Stimulated activated CD8-positive, alpha-beta memory T cell treated with anti-CD3 and anti-CD28 coated beads, Interleukin-12 subunit alpha, Interleukin-12 subunit beta, amount 100 ng/mL, for 1 hour (primary cell): ENCODE results near the gene KRTAP26-1.

Experiments used
- DNase-seq: peaks from one replicate; pipeline ENCODE4 v3.0.0-alpha.2; 2020; ENCODE audit warnings: low read depth

KRTAP26-1 gene, protein sequence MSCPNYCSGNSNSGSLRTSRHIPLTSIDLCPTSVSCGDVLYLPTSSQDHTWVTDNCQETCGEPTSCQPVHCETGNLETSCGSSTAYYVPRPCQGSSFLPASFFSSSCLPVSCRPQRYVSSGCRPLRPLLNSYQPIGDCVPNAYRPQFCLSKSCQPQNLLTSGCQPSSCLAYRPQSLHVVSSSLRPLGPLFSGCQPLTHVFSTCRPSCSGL

GRCh38 chr21:30320215-30320614 lies at the start of gene KRTAP26-1:
Gene KRTAP26-1 (minus strand): TSS chr21:30320315. CDS start chr21:30320035, 280 bp downstream.
- DNase-seq, result no peak

- no peak for DNase-seq
Measured at GRCh38 chr21:30355906-30356305, 35.8 kb upstream of the KRTAP26-1 start.

DNA sequence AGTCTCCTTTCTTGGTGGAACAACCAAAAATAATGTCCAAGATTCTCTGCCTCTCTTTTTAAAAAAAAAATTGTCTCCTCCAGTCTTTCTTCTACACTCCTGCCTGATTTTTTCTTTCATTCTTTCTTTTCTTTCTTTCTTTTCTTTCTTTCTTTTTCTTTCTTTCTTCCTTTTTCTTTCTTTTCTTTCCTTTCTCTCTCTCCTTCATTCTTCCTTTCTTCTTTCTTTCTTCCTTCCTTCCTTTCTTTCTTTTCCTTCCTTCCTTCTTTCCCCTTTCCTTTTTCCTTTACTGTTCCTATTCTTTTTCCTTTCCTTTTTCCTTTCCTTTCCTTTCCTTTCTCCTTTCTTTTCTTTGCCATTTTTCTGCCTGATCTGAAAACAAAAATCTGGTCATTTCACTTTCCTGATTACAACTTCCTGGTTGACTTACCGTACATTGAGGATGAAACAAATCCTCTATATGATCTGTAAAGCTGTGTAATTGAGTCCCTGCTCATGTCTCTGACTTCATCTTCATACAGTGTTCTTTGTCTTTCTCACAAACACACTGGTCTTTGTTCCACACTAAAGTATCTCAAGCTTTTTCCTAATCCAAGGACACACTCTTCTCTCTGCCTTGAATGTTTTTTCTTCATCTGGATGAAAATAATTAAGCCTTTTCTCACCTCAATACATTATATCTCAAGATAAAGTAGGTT lies 34.3 kb upstream of the KRTAP26-1 start:
- no peak for DNase-seq

GRCh38 chr21:30351534-30351933 lies 31.4 kb upstream of the KRTAP26-1 start:
- no peak for DNase-seq

DNA sequence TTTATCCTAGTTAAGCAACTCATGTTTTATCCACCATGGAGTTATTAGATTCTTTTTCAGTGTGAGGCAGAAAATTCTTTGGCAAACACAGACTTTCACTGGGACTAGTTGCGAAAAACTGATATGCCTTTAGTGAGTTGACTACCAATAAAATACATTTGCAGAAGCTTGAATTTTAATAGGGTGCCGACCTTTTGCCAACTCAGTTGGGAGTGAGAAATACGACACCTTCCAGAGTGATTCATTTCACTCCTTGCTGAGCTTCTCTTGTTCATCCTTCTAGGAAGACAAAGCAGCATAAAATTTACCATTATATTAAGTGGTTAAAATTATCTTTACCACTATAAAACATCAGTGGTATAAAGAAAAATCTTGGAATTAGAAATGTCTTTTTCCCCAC lies 29.5 kb upstream of the KRTAP26-1 start:
- DNase-seq, result no peak

- no peak for DNase-seq
Measured at GRCh38 chr21:30348506-30348905, 28.4 kb upstream of the KRTAP26-1 start, which contains the start of gene KRTAP23-1. Gene KRTAP23-1 (minus strand): TSS chr21:30348606. CDS start chr21:30348606, 0 bp downstream.

DNA sequence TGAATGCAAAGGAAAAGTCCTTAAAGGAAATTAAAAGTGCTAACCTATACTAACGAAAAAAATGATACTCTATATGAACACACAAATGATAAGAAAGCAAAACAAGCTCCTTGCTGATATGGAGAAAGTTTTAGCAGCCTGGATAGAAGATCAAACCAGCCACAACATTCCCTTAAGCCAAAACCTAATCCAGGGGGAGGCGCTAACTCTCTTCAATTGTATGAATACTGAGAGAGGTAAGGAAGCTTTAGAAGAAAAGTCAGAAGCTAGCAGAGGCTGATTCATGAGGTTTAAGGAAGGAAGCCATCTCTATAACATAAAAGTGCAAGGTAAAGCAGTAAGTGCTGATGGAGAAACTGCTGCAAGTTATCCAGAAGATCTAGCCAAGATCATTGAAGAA lies 24.9 kb upstream of the KRTAP26-1 start:
- DNase-seq, result no peak

GRCh38 chr21:30340714-30341573 lies 20.8 kb upstream of the KRTAP26-1 start:
- no peak for DNase-seq

GRCh38 chr21:30338717-30339116 lies 18.6 kb upstream of the KRTAP26-1 start:
- no peak for DNase-seq

DNA sequence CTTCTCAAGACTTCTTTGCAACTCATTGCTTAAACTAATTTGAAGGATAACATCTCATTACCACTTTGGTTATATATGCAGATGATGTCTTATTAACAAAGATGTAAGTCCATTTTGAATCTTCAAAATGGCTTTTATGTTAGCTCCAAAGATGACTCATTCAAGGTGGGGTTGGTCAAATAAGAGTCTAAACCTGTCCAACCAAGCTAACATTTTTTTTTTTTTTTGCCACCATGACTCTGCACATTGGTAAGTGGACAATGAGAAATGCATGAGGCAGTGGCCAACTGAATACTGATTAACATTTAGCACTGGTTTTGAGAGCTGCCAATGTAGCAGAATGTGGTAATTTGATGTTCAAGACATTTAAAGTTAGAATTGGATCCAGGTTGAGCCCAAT lies 17.7 kb upstream of the KRTAP26-1 start:
- DNase-seq, result no peak

- no peak for DNase-seq
Measured at GRCh38 chr21:30337276-30337744, 17.2 kb upstream of the KRTAP26-1 start, which contains the start of gene KRTAP27-1. Gene KRTAP27-1 (minus strand): TSS chr21:30337694. CDS start chr21:30337668, 26 bp downstream.

DNA sequence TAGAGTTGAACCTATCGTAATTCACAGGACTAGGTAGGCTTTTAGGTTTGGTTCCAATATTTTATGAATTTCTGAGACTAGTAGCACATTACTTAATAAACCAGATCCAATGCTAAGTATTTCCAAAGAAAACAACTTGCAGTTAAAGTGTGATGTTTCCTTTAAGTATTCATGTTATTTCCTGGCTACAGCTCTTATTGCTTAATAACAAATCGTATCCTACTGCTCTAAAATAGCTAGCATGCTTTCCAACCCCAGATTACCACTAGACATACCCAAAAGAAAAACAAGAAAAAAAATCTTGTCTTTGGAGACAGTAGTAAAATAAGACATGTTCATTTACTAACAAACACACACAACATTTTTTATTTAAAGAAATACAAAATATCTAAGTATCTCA lies 16.5 kb upstream of the KRTAP26-1 start:
- no peak for DNase-seq

DNA sequence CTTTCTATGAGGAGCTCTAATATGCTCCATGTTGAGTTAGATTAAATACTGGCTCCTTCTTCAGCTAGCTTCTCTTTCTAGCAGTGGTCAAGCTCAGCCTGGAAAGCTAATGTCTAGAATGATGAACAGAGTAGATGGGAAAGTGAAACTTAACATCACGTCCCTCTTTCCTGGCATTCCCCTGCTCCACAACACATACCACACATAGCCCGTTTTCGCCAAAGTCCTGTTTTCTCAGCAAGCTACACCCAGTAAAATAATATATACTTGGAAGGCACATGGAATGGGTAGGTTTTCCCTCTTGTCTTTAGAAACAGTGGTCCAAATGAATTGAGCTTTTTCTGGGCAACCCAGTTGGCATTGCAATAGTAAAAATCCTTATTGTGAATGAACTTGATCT lies 13.6 kb upstream of the KRTAP26-1 start:
- no peak for DNase-seq

GRCh38 chr21:30332681-30333080 lies 12.6 kb upstream of the KRTAP26-1 start:
- DNase-seq, result no peak

GRCh38 chr21:30329203-30329875 lies 9.2 kb upstream of the KRTAP26-1 start:
- DNase-seq, result no peak

- DNase-seq, result no peak
Measured at GRCh38 chr21:30326390-30326789, 6.3 kb upstream of the KRTAP26-1 start.

- DNase-seq, result no peak
Measured at GRCh38 chr21:30315701-30316100, 4.4 kb downstream of the KRTAP26-1 start.

- no peak for DNase-seq
Measured at GRCh38 chr21:30306884-30307283, 13.2 kb downstream of the KRTAP26-1 start.

GRCh38 chr21:30305136-30305535 lies 15.0 kb downstream of the KRTAP26-1 start:
- DNase-seq, result no peak

- no peak for DNase-seq
Measured at GRCh38 chr21:30289215-30289614, 30.9 kb downstream of the KRTAP26-1 start, which contains the start of gene KRTAP25-1. Gene KRTAP25-1 (minus strand): TSS chr21:30289514. CDS start chr21:30289490, 24 bp downstream.

DNA sequence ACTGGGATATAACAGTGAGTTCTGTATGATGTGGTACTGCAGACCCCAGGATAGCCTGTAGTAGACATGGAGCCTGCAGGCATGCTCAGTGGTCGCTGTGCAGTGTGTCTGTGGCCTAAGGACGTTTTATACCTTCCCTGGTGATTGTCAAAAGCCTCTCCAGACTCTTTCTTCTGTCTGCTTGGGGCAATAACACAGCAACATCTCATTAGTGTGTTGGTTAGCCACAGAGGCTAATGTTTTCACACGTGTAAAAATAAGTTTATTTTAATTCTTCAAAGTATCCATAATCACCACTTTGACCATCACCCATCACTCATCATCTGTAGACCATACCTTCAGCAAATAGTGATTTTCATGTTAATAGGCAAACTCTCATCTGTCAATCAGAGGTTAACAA lies 37.3 kb downstream of the KRTAP26-1 start, which contains the start of gene KRTAP24-1:
TSS of gene KRTAP24-1 (minus strand) at position 101 of the 400 bp plus-strand sequence. CDS start at position 83, 18 bp downstream.
- no peak for DNase-seq

DNA sequence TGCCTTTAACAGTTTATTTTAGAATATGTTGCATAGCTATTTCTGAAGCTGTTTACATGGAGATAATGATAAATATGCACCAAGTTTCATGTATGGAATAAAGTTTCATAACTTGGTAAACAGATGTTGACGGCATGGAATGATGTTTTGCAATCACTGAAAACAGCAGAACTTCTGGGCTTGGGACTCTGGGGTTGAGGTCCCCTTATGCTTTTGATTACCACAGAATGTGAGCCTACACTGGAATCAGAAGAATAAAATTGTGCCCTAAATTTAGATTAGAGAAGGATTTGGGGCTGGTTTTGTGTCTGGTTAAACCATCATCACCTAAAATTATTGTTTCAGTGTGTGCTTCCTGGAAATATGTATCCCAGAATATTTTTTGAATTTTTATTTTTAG lies 48.5 kb downstream of the KRTAP26-1 start:
- DNase-seq, result no peak
